ENCODE results near the gene TMEM233. TPM values are rescaled to one million over a fixed set of nuclear protein-coding genes. Genes with fewer than 3 reads are reported as not detected.
"Not testable (repeated sequence)": the region's sequence is repeated elsewhere in the genome, so short reads cannot be mapped to it uniquely, and the experiment has no call there.

The TMEM233 gene
- total and polyA plus RNA-seq, 2 of the 8 experiments (the other 6 are each of a cell fraction or from before 2014, with no cell fraction given), result 0.09 TPM

DNA sequence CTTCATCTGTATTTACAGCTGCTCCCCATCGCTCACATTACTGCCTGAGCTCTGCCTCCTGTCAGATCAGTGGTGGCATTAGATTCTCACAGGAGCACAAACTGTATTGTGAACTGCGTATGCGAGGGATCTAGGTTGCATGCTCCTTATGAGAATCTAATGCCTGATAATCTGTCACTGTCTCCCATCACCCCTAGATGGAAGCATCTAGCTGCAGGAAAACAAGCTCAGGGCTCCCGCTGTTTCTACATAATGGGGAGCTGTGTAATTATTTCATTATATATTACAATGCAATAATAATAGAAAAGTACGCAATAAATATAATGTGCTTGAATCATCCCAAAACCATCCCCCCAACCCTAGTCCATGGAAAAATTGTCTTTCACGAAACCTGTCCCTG is 64.6 kb downstream of the TMEM233 start:
- not testable (repeated sequence) for H2BK20ac ChIP-seq (ENCODE audit: low read length); H3K79me1 ChIP-seq (ENCODE audit: low read depth, low read length); H3K4me2 ChIP-seq (ENCODE audit: insufficient read depth in 1 of 2, low read depth in 2 of 2, low read length in 2 of 2); H4K91ac ChIP-seq (replicated peaks; ENCODE audit: insufficient read length, low read length); H2BK5ac ChIP-seq (ENCODE audit: low read depth, low read length); H2BK15ac ChIP-seq (ENCODE audit: low read length); H3K79me2 ChIP-seq (ENCODE audit: control insufficient read depth in 1 of 2, insufficient read depth in 2 of 2, low read length in 2 of 2); H3K18ac ChIP-seq (ENCODE audit: extremely low read depth, low read length); DNase-seq (ENCODE audit: low read depth in 1 of 2, low spot score in 2 of 2); H4K5ac ChIP-seq (ENCODE audit: insufficient read length, low read depth, low read length); H3K14ac ChIP-seq (ENCODE audit: insufficient read length); H3K27ac ChIP-seq (ENCODE audit: low read depth, low read length); H3K56ac ChIP-seq (replicated peaks; ENCODE audit: insufficient read length, low read depth, low read length); H4K20me1 ChIP-seq (replicated peaks in 1 of 2; ENCODE audit: control insufficient read depth in 1 of 2, insufficient read depth in 2 of 2, low read length in 2 of 2); H3K23me2 ChIP-seq (ENCODE audit: low read depth, low read length); H3K4me1 ChIP-seq (replicated peaks in 1 of 4; ENCODE audit: control insufficient read depth in 3 of 4, insufficient read depth in 4 of 4, low read length in 3 of 4); H2BK120ac ChIP-seq (replicated peaks; ENCODE audit: low read depth, low read length); H2AK5ac ChIP-seq (ENCODE audit: low read depth, low read length); H3K4ac ChIP-seq (replicated peaks; ENCODE audit: insufficient read length, low read depth, low read length); H3K36me3 ChIP-seq (ENCODE audit: control insufficient read depth in 2 of 4, insufficient read depth in 4 of 4, low read length in 3 of 4); H3K27me3 ChIP-seq (replicated peaks in 1 of 4; ENCODE audit: control insufficient read depth in 3 of 4, extremely low read depth in 1 of 4, insufficient read depth in 3 of 4, low read length in 3 of 4); H2BK12ac ChIP-seq (ENCODE audit: low read depth, low read length); H4K8ac ChIP-seq (ENCODE audit: extremely low read depth, insufficient read depth, low read length); FAIRE-seq; H3K9ac ChIP-seq (replicated peaks in 1 of 4; ENCODE audit: extremely low read depth in 1 of 4, low read depth in 3 of 4, low read length in 3 of 4); H3K9me3 ChIP-seq (ENCODE audit: insufficient read depth in 2 of 2, low read depth in 1 of 2, low read length in 1 of 2); H3K23ac ChIP-seq (ENCODE audit: insufficient read length); H2AFZ ChIP-seq (ENCODE audit: low read length); H3K4me3 ChIP-seq (ENCODE audit: extremely low read depth in 1 of 4, insufficient read depth in 2 of 4, low read depth in 3 of 4, low read length in 4 of 4)
- ChIA-PET POLR2A (ENCODE audit: partially characterized antibody) (interaction anchor here (2.6 kb wide), 1 partner anchor 10 kb away, joined by 7 read pairs; the partner anchor contains the start of gene PRKAB1), CTCF (ENCODE audit: partially characterized antibody) (interaction anchor here (0.6 to 2.6 kb wide), 11 partner anchors 9 to 267 kb away, joined by 3 to 19 read pairs (median 4); partner anchors contain the start of gene PRKAB1)
- 92% methylated on average over 6 of the region's 6 CpGs; no CpG with 5 or more reads in 1 of the 2 experiments for WGBS, 2 experiments (ENCODE audit: extremely low coverage in 1 of 2, insufficient coverage in 1 of 2, insufficient read length in 1 of 2, insufficient replicate concordance in 2 of 2, low coverage in 1 of 2, low lambda C conversion rate in 2 of 2, missing lambda C conversion rate in 1 of 2)
